Measurements from ENCODE around the gene RBM19. TPM values are rescaled to one million over a fixed set of nuclear protein-coding genes. Genes with fewer than 3 reads are reported as not detected.

RBM19 gene
- total RNA-seq, 1 donor from 2014 or later: 33.6 TPM

DNA sequence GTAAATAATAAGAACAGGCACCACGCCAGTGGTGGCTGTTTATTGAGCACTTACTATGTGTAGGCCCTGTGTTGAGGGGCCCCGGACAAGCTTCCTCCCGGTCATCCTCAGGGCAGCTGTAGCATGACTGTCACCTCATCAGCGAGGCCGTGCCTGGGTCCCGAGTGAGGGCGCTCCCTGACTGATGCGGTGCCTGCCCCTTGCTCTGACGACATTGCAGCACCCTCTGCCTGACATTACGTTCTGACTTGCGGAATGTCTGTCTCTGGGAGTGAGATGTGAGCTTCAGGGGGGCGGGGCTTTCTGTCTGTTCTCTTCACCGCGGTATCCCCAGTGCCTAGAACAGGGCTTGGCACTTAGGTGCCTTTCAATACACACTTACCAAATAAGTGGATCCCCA is 167.6 kb downstream of the RBM19 start:
- intact Hi-C loops (cut with DNase I): no loop called here
- H3K4me3 ChIP-seq: no peak overlapping the region
- DNase-seq (no peak), ATAC-seq (no peak)
- no peaks in the 10 kb centered on the region for H3K36me3 ChIP-seq
- no peaks in the 10 kb centered on the region for H3K4me1 ChIP-seq
- no peaks in the 10 kb centered on the region for H3K9me3 ChIP-seq
- H3K27ac ChIP-seq: no peak overlapping the region
- no peaks in the 10 kb centered on the region for H3K27me3 ChIP-seq (ENCODE audit: low read depth)
- TF ChIP-seq CTCF (IDR thresholded peaks at IDR 0.05): no peak

- no peak overlapping the region for H3K4me3 ChIP-seq
- H3K27ac ChIP-seq: no peak overlapping the region
- no peaks in the 10 kb centered on the region for H3K36me3 ChIP-seq
- intact Hi-C loops (cut with DNase I): no loop called here
- H3K27me3 ChIP-seq (ENCODE audit: low read depth): no peaks in the 10 kb centered on the region
- no peaks in the 10 kb centered on the region for H3K4me1 ChIP-seq
- H3K9me3 ChIP-seq: no peaks in the 10 kb centered on the region
- ATAC-seq: no peak
- no peak for DNase-seq
- no peak for TF ChIP-seq CTCF (IDR thresholded peaks at IDR 0.05)
Observed at GRCh38 chr12:113797535-113797868, 168.6 kb downstream of the RBM19 start.

DNA sequence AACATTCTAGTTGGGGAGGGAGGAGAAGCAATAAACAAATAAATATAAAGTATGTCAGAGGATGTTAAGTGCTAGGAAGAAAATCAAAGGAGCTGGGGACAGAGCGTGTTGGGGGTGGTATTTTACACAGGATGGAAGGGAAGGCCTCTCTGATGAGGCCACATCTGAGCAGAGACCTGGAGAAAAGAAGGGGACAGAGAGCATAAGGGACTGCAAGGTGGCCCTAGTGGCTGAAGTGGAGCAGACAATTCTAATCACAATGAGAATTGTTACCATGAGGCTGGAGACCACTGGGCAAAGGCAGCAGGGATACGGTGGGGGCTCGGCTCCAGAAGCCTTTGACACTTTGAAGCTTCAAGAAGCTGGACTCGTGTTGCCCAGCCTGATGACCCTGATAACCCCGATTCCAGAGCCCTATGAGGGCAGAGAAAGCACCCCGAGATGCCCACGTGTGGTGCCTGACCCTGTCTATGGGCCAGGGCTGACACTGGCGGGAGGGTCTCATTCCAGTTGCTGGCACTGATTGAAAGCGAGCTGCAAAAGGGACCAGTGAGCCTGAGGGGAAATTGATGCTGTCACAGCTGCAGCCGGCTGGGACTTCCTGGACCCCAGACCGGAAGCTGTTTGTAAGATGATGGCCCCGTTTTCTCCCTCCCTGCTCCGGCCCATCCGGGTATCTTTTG is 169.1 kb downstream of the RBM19 start:
- no peaks in the 10 kb centered on the region for H3K9me3 ChIP-seq
- ATAC-seq (no peak), DNase-seq (no peak)
- no peaks in the 10 kb centered on the region for H3K4me1 ChIP-seq
- no peak overlapping the region for H3K4me3 ChIP-seq
- TF ChIP-seq CTCF (IDR thresholded peaks at IDR 0.05): no peak
- no peaks in the 10 kb centered on the region for H3K36me3 ChIP-seq
- H3K27me3 ChIP-seq (ENCODE audit: low read depth): no peaks in the 10 kb centered on the region
- H3K27ac ChIP-seq: no peak overlapping the region
- intact Hi-C loops (cut with DNase I): no loop called here

- no peak for DNase-seq
Observed at GRCh38 chr12:113796066-113796827, 169.9 kb downstream of the RBM19 start.

DNA sequence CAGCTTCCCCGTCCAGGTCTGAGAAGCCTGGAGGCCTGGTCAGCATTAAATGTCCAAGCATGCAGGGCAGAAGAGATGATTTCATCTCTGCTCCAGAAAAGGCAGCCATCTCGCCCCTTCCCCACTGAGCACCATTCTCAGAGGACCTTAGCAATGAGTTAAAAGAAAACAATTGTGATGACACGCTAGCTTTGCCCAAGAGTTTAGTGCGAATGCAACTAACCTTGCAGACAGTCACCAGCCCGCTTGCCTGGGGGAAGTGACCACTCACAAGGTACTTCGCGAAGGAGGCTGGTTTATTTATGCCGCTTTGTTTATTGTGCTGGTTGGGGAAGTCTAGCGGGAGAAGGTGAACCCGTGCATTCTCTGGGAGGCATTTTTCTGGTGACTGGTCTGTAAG is 170.7 kb downstream of the RBM19 start:
- Histone ChIP-seq H3K27me3 (ENCODE audit: low read depth) (no peaks in the 10 kb centered on the region), H3K27ac (no peak overlapping the region), H3K36me3 (no peaks in the 10 kb centered on the region), H3K4me1 (no peaks in the 10 kb centered on the region), H3K9me3 (no peaks in the 10 kb centered on the region), H3K4me3 (no peak overlapping the region)
- intact Hi-C loops (cut with DNase I): no loop called here
- TF ChIP-seq CTCF (IDR thresholded peaks at IDR 0.05): no peak
- DNase-seq (no peak), ATAC-seq (no peak)

More at GRCh38 chr12:113796066-113796827, 169.9 kb downstream of the RBM19 start:
- Histone ChIP-seq H3K27me3 (ENCODE audit: low read depth) (no peaks in the 10 kb centered on the region), H3K27ac (no peak overlapping the region), H3K4me1 (no peaks in the 10 kb centered on the region), H3K36me3 (no peaks in the 10 kb centered on the region), H3K4me3 (no peak overlapping the region), H3K9me3 (no peaks in the 10 kb centered on the region)
- intact Hi-C loops (cut with DNase I): no loop called here
- no peak for ATAC-seq
- TF ChIP-seq CTCF (IDR thresholded peaks at IDR 0.05): no peak
